HEK293 (cell line): ENCODE data around the gene ERO1B.

Source experiments
- ELK4 ChIP-seq: IDR thresholded peaks from 2 replicates; pipeline ENCODE4 v1.6.1; 2011; ENCODE audit warnings: mild to moderate bottlenecking, low read depth, low read length, borderline replicate concordance
- HIC1 ChIP-seq: fragments of 450-650 bp; formaldehyde crosslinking; IDR thresholded peaks from 2 replicates; pipeline ENCODE4 v1.5.1; 2016; ENCODE audit warnings: missing biosample characterization, missing genetic modification characterization
- INSM2 ChIP-seq: fragments of 450-650 bp; formaldehyde crosslinking; IDR thresholded peaks from 2 replicates; pipeline ENCODE4 v1.5.1; 2016; ENCODE audit warnings: missing biosample characterization, missing genetic modification characterization
- PBX3 ChIP-seq: sonication (generic); formaldehyde crosslinking; IDR thresholded peaks from 2 replicates; pipeline ENCODE4 v1.8.1; 2022; ENCODE audit warnings: mild to moderate bottlenecking, moderate library complexity, missing genetic modification reagents
- PRDM6 ChIP-seq: fragments of 450-650 bp; formaldehyde crosslinking; IDR thresholded peaks from 2 replicates; pipeline ENCODE4 v1.5.1; 2017; ENCODE audit warnings: missing biosample characterization, missing genetic modification characterization
- REST ChIP-seq: fragments of 450-650 bp; formaldehyde crosslinking; IDR thresholded peaks from 2 replicates; pipeline ENCODE4 v1.5.1; 2016; ENCODE audit warnings: missing biosample characterization, missing genetic modification characterization
- SALL2 ChIP-seq: fragments of 450-650 bp; formaldehyde crosslinking; IDR thresholded peaks from 2 replicates; pipeline ENCODE4 v1.5.0; 2017; ENCODE audit warnings: missing biosample characterization, mild to moderate bottlenecking, missing genetic modification characterization, borderline replicate concordance
- ZBTB7A ChIP-seq: fragments of 450-650 bp; formaldehyde crosslinking; IDR thresholded peaks from 2 replicates; pipeline ENCODE4 v1.5.1; 2016; ENCODE audit warnings: low read depth, missing biosample characterization, missing genetic modification characterization
- ZNF146 ChIP-seq: fragments of 450-650 bp; formaldehyde crosslinking; IDR thresholded peaks from 2 replicates; pipeline ENCODE4 v1.5.1; 2016; ENCODE audit warnings: missing biosample characterization, missing genetic modification characterization
- ZNF174 ChIP-seq: fragments of 450-650 bp; formaldehyde crosslinking; IDR thresholded peaks from 2 replicates; pipeline ENCODE4 v1.5.0; 2017; ENCODE audit warnings: missing biosample characterization, mild to moderate bottlenecking, missing genetic modification characterization
- ZNF221 ChIP-seq: fragments of 450-650 bp; formaldehyde crosslinking; IDR thresholded peaks from 2 replicates; pipeline ENCODE4 v1.5.1; 2017; ENCODE audit warnings: missing biosample characterization, missing genetic modification characterization, borderline replicate concordance
- ZNF223 ChIP-seq: fragments of 450-650 bp; formaldehyde crosslinking; IDR thresholded peaks from 2 replicates; pipeline ENCODE4 v1.5.1; 2016; ENCODE audit warnings: missing biosample characterization, missing genetic modification characterization
- ZNF26 ChIP-seq: fragments of 450-650 bp; formaldehyde crosslinking; IDR thresholded peaks from 2 replicates; pipeline ENCODE4 v1.5.1; 2016; ENCODE audit warnings: missing biosample characterization, missing genetic modification characterization
- ZNF341 ChIP-seq: fragments of 450-650 bp; formaldehyde crosslinking; IDR thresholded peaks from 2 replicates; pipeline ENCODE4; 2016; ENCODE audit warnings: low read depth, missing biosample characterization, missing genetic modification characterization
- ZNF521 ChIP-seq: fragments of 450-650 bp; formaldehyde crosslinking; IDR thresholded peaks from 2 replicates; pipeline ENCODE4 v1.5.1; 2017; ENCODE audit warnings: missing biosample characterization, mild to moderate bottlenecking, missing genetic modification characterization
- ZNF629 ChIP-seq: fragments of 450-650 bp; formaldehyde crosslinking; IDR thresholded peaks from 2 replicates; pipeline ENCODE4 v1.5.1; 2017; ENCODE audit warnings: missing biosample characterization, missing genetic modification characterization
- ZNF639 ChIP-seq: fragments of 450-650 bp; formaldehyde crosslinking; IDR thresholded peaks from 2 replicates; pipeline ENCODE4 v1.5.1; 2016; ENCODE audit warnings: missing biosample characterization, missing genetic modification characterization
- ZNF670 ChIP-seq: fragments of 450-650 bp; formaldehyde crosslinking; IDR thresholded peaks from 2 replicates; pipeline ENCODE4 v1.5.1; 2016; ENCODE audit warnings: missing biosample characterization, missing genetic modification characterization, low read depth
- ZNF677 ChIP-seq: fragments of 450-650 bp; IDR thresholded peaks from 2 replicates; pipeline ENCODE4 v1.5.0; 2018; ENCODE audit warnings: missing biosample characterization, mild to moderate bottlenecking, missing genetic modification characterization, moderate library complexity
- ZNF837 ChIP-seq: fragments of 450-650 bp; formaldehyde crosslinking; IDR thresholded peaks from 2 replicates; pipeline ENCODE4 v1.5.1; 2016; ENCODE audit warnings: missing biosample characterization, missing genetic modification characterization
- ZSCAN18 ChIP-seq: fragments of 450-650 bp; formaldehyde crosslinking; IDR thresholded peaks from 2 replicates; pipeline ENCODE4 v1.5.1; 2016; ENCODE audit warnings: missing biosample characterization, missing genetic modification characterization

The ERO1B gene

GRCh38 chr1:236281654-236282424, at the start of gene ERO1B (continued):
- TF ChIP-seq PRDM6 (tag by site-specific recombination) (no peak), REST (tag by site-specific recombination) (peak; percentile 70; the same call in 1 of the 2 replicates), ELK4 (no peak), ZNF521 (no peak), ZSCAN18 (no peak; the same call in none of the 2 replicates), ZNF629 (tag by site-specific recombination) (peak; percentile 42), ZNF146 (tag by site-specific recombination) (no peak), SALL2 (no peak), INSM2 (peak; percentile 69), HIC1 (tag by site-specific recombination) (no peak), ZNF223 (tag by site-specific recombination) (no peak), ZBTB7A (tag by site-specific recombination) (peak; percentile 79; the same call in 1 of the 2 replicates), ZNF677 (tag by site-specific recombination) (no peak), ZNF639 (peak; percentile 33; the same call in 1 of the 2 replicates), ZNF670 (tag by site-specific recombination) (no peak), ZNF221 (0 out of 2 replicates have a peak, but pooled peaks have one; percentile 41), ZNF26 (tag by site-specific recombination) (no peak), ZNF174 (no peak), ZNF341 (no peak), ZNF837 (peak; percentile 92; the same call in 1 of the 2 replicates), PBX3 (no peak)
